Mesenchymal stem cell (in vitro differentiated cells and primary cell): ENCODE measurements around the gene DMWD.
A peak's percentile ranks its signal among the peaks of the same experiment; 100 is the strongest.

Source experiments
- DNase-seq: peaks from one replicate; pipeline ENCODE4 v3.0.0-alpha.2; 2013
- H2AFZ ChIP-seq: one replicate; pipeline ENCODE4 v1.6.1; 2013; ENCODE audit warnings: low read depth, mild to moderate bottlenecking, control low read depth, inconsistent platforms, low read length, moderate library complexity
- H2AK5ac ChIP-seq: 2 replicates; pipeline ENCODE4 v1.6.1; 2013; ENCODE audit warnings: low read length, moderate library complexity, mild to moderate bottlenecking, inconsistent platforms; ENCODE audit not compliant: severe bottlenecking
- H2BK120ac ChIP-seq: one replicate; pipeline ENCODE4 v1.6.1; 2013; ENCODE audit warnings: low read depth, mild to moderate bottlenecking, inconsistent platforms, low read length, moderate library complexity
- H2BK12ac ChIP-seq, 2 experiments: one replicate each; pipeline ENCODE4 v1.6.1; 2013; ENCODE audit warnings: inconsistent platforms in 2 of 2, low read length in 2 of 2, mild to moderate bottlenecking in 2 of 2, moderate library complexity in 2 of 2, control low read depth in 1 of 2
- H2BK15ac ChIP-seq: one replicate; pipeline ENCODE4 v1.6.1; 2013; ENCODE audit warnings: mild to moderate bottlenecking, low read depth, inconsistent platforms; ENCODE audit not compliant: poor library complexity, severe bottlenecking
- H2BK5ac ChIP-seq: 2 replicates; pipeline ENCODE4 v1.6.1; 2013; ENCODE audit warnings: low read depth, mild to moderate bottlenecking, low read length, control low read depth, inconsistent platforms; ENCODE audit not compliant: poor library complexity, severe bottlenecking
- H3K14ac ChIP-seq, 2 experiments: one replicate each; pipeline ENCODE4 v1.6.1; 2013; ENCODE audit warnings: inconsistent platforms in 2 of 2, low read length in 2 of 2, control low read depth in 1 of 2, mild to moderate bottlenecking in 1 of 2, moderate library complexity in 1 of 2
- H3K18ac ChIP-seq, 2 experiments: one replicate each; pipeline ENCODE4 v1.6.1; 2013; ENCODE audit warnings: inconsistent platforms in 2 of 2, low read length in 2 of 2, control low read depth in 1 of 2, low read depth in 1 of 2, mild to moderate bottlenecking in 1 of 2
- H3K23ac ChIP-seq, 2 experiments: one replicate each; pipeline ENCODE4 v1.6.1; 2013; ENCODE audit warnings: inconsistent platforms in 2 of 2, low read length in 2 of 2, mild to moderate bottlenecking in 2 of 2, moderate library complexity in 2 of 2, control low read depth in 1 of 2
- H3K27ac ChIP-seq: 2 replicates; pipeline ENCODE4 v1.5.1; 2013; ENCODE audit warnings: mild to moderate bottlenecking, moderate library complexity, low read length, control low read depth, inconsistent platforms; ENCODE audit not compliant: poor library complexity, severe bottlenecking
- H3K27me3 ChIP-seq, 2 experiments: 2 replicates each; pipeline versions ENCODE4 v1.6.1 to v1.7.0; 2013; ENCODE audit warnings: low read length in 2 of 2, mild to moderate bottlenecking in 2 of 2, moderate library complexity in 2 of 2, control low read depth in 1 of 2, inconsistent platforms in 1 of 2; ENCODE audit not compliant: control insufficient read depth in 1 of 2, insufficient read depth in 1 of 2
- H3K36me3 ChIP-seq, 2 experiments: 2 replicates each; pipeline versions ENCODE4 v1.6.1 to v1.7.0; 2013; ENCODE audit warnings: low read length in 2 of 2, control low read depth in 1 of 2, inconsistent platforms in 1 of 2, low read depth in 1 of 2, mild to moderate bottlenecking in 1 of 2; ENCODE audit not compliant: insufficient read depth in 2 of 2, control insufficient read depth in 1 of 2
- H3K4ac ChIP-seq, 2 experiments: one replicate each; pipeline ENCODE4 v1.6.1; 2013; ENCODE audit warnings: inconsistent platforms in 2 of 2, low read length in 2 of 2, mild to moderate bottlenecking in 2 of 2, moderate library complexity in 2 of 2, control low read depth in 1 of 2, low read depth in 1 of 2
- H3K4me1 ChIP-seq: 2 replicates; pipeline ENCODE4 v1.6.1; 2013; ENCODE audit warnings: low read depth, low read length, control low read depth; ENCODE audit not compliant: control insufficient read depth, insufficient read depth
- H3K4me2 ChIP-seq: 2 replicates; pipeline ENCODE4 v1.6.1; 2013; ENCODE audit warnings: low read length, mild to moderate bottlenecking, inconsistent platforms; ENCODE audit not compliant: poor library complexity, severe bottlenecking
- H3K4me3 ChIP-seq, 2 experiments: 2 replicates each; pipeline versions ENCODE4 v1.5.1 to v1.7.0; 2013; ENCODE audit warnings: low read length in 2 of 2, mild to moderate bottlenecking in 2 of 2, control low read depth in 1 of 2, low read depth in 1 of 2; ENCODE audit not compliant: insufficient read depth in 1 of 2
- H3K79me1 ChIP-seq: replicated peaks from 2 replicates; pipeline ENCODE4 v1.6.1; 2013; ENCODE audit warnings: mild to moderate bottlenecking, control low read depth, low read length, inconsistent platforms; ENCODE audit not compliant: poor library complexity, severe bottlenecking
- H3K9ac ChIP-seq: 2 replicates; pipeline ENCODE4 v1.7.0; 2013; ENCODE audit warnings: mild to moderate bottlenecking, low read length, moderate library complexity
- H3K9me3 ChIP-seq: 2 replicates; pipeline ENCODE4 v1.7.0; 2013; ENCODE audit warnings: mild to moderate bottlenecking, low read length; ENCODE audit not compliant: control insufficient read depth
- H4K8ac ChIP-seq: one replicate; pipeline ENCODE4 v1.6.1; 2013; ENCODE audit warnings: inconsistent platforms, mild to moderate bottlenecking, low read length, moderate library complexity
- H4K91ac ChIP-seq: one replicate; pipeline ENCODE4 v1.6.1; 2013; ENCODE audit warnings: mild to moderate bottlenecking, low read length, inconsistent platforms
- WGBS: methylation state at CpG from one replicate; pipeline ENCODE4 v1.1.7; 2013; ENCODE audit warnings: mixed read lengths; 5-methylcytosine and 5-hydroxymethylcytosine counted together

DMWD gene

GRCh38 chr19:45773384-45773783, 19.3 kb downstream of the DMWD start:
- no peak overlapping the region for H2BK12ac ChIP-seq
- H3K27ac ChIP-seq = no peak overlapping the region
- no peak overlapping the region for H3K4me3 ChIP-seq
- H3K36me3 ChIP-seq = peaks cover 55 to 60% of the 10 kb centered on the region in 2 experiments
- no peaks in the 10 kb centered on the region for H3K27me3 ChIP-seq
- no peak overlapping the region for H3K4ac ChIP-seq
- no peak overlapping the region for H3K9ac ChIP-seq
- H3K4me2 ChIP-seq = no peak overlapping the region
- peaks cover 11% of the 10 kb centered on the region for H3K79me1 ChIP-seq
- no peak overlapping the region for H2BK120ac ChIP-seq
- no peak overlapping the region for H4K91ac ChIP-seq
- WGBS = no CpG with 5 or more reads among the region's 2 CpGs
- no peaks in the 10 kb centered on the region for H3K9me3 ChIP-seq
- DNase-seq = no peak
- H2BK15ac ChIP-seq = no peak overlapping the region
- H2AFZ ChIP-seq = no peak overlapping the region
- H2BK5ac ChIP-seq = no peak overlapping the region
- no peak overlapping the region for H3K23ac ChIP-seq
- no peak overlapping the region for H3K14ac ChIP-seq
- H3K4me1 ChIP-seq = peaks cover 22% of the 10 kb centered on the region
- no peak overlapping the region for H4K8ac ChIP-seq
- H2AK5ac ChIP-seq = no peak overlapping the region
- H3K18ac ChIP-seq = no peak overlapping the region

GRCh38 chr19:45772912-45773311, 19.7 kb downstream of the DMWD start:
- DNase-seq = no peak
- Histone ChIP-seq H3K4ac (no peak overlapping the region), H2BK120ac (no peak overlapping the region), H4K8ac (no peak overlapping the region), H3K18ac (no peak overlapping the region), H3K79me1 (peaks cover 7% of the 10 kb centered on the region), H3K23ac (no peak overlapping the region), H3K36me3 (peaks cover 50 to 56% of the 10 kb centered on the region in 2 experiments), H2BK12ac (no peak overlapping the region), H3K27ac (no peak overlapping the region), H2BK15ac (no peak overlapping the region), H3K9ac (no peak overlapping the region), H2AK5ac (peak overlapping the region; percentile 40), H3K9me3 (no peaks in the 10 kb centered on the region), H3K14ac (no peak overlapping the region), H3K4me3 (no peak overlapping the region), H2AFZ (no peak overlapping the region), H3K4me2 (no peak overlapping the region), H3K4me1 (peaks cover 22% of the 10 kb centered on the region), H2BK5ac (no peak overlapping the region), H3K27me3 (no peaks in the 10 kb centered on the region), H4K91ac (no peak overlapping the region)
- 96% methylated on average over 3 of the region's 3 CpGs for WGBS

GRCh38 chr19:45772130-45772840, 20.4 kb downstream of the DMWD start:
- no peak overlapping the region for H3K18ac ChIP-seq
- no peak overlapping the region for H3K4me2 ChIP-seq
- H2BK5ac ChIP-seq = no peak overlapping the region
- no peak overlapping the region for H3K27ac ChIP-seq
- no peaks in the 10 kb centered on the region for H3K9me3 ChIP-seq
- no peak overlapping the region for H3K9ac ChIP-seq
- H3K27me3 ChIP-seq = no peaks in the 10 kb centered on the region
- peaks cover 6% of the 10 kb centered on the region for H3K79me1 ChIP-seq
- no peak overlapping the region for H3K4ac ChIP-seq
- no peak overlapping the region for H4K91ac ChIP-seq
- no peak for DNase-seq
- no peak overlapping the region for H3K4me3 ChIP-seq
- WGBS = 87% methylated on average over 13 of the region's 14 CpGs
- no peak overlapping the region for H2BK12ac ChIP-seq
- no peak overlapping the region for H3K14ac ChIP-seq
- no peak overlapping the region for H4K8ac ChIP-seq
- H2AFZ ChIP-seq = no peak overlapping the region
- no peak overlapping the region for H2BK15ac ChIP-seq
- H2AK5ac ChIP-seq = peak overlapping the region; percentile 4
- H2BK120ac ChIP-seq = no peak overlapping the region
- H3K23ac ChIP-seq = no peak overlapping the region
- H3K4me1 ChIP-seq = peaks cover 24% of the 10 kb centered on the region
- H3K36me3 ChIP-seq = peaks cover 44 to 49% of the 10 kb centered on the region in 2 experiments

GRCh38 chr19:45771311-45771933, 21.2 kb downstream of the DMWD start:
- WGBS = 86% methylated on average over 46 of the region's 46 CpGs
- Histone ChIP-seq H2AK5ac (no peak overlapping the region), H3K27me3 (no peaks in the 10 kb centered on the region), H3K14ac (no peak overlapping the region), H3K79me1 (peaks cover 3% of the 10 kb centered on the region), H2BK15ac (no peak overlapping the region), H2AFZ (no peak overlapping the region), H3K4ac (no peak overlapping the region), H3K9me3 (no peaks in the 10 kb centered on the region), H3K4me1 (peaks cover 29% of the 10 kb centered on the region), H3K4me2 (no peak overlapping the region), H3K18ac (no peak overlapping the region), H3K36me3 (peaks cover 35 to 41% of the 10 kb centered on the region in 2 experiments), H3K27ac (no peak overlapping the region), H3K4me3 (no peak overlapping the region), H3K9ac (peak overlapping the region; percentile 36), H2BK12ac (no peak overlapping the region), H2BK120ac (no peak overlapping the region), H3K23ac (no peak overlapping the region), H2BK5ac (no peak overlapping the region), H4K91ac (no peak overlapping the region), H4K8ac (peak overlapping the region; percentile 12)
- no peak for DNase-seq
